Measurements from ENCODE around the gene MYOT. TPM values are rescaled to one million over a fixed set of nuclear protein-coding genes. Genes with fewer than 3 reads are reported as not detected.
"Not testable (repeated sequence)": the region's sequence is repeated elsewhere in the genome, so short reads cannot be mapped to it uniquely, and the experiment has no call there.

The MYOT gene
- polyA plus RNA-seq, 1 donor from 2014 or later = 0.94 TPM

- Mint-ChIP-seq H3K9me3 (no peaks in the 10 kb centered on the region), H3K4me1 (peaks cover 8 to 9% (median 9%) of the 10 kb centered on the region in 3 donors), H3K27me3 (no peaks in the 10 kb centered on the region), H3K27ac (no peak overlapping the region), H3K4me3 (no peak overlapping the region), H3K36me3 (peaks cover 5% of the 10 kb centered on the region)
These were observed 29.9 kb upstream of the MYOT start for GRCh38 chr5:137837491-137838394.

GRCh38 chr5:137838976-137839375 is 28.7 kb upstream of the MYOT start:
- Mint-ChIP-seq H3K9me3 (no peaks in the 10 kb centered on the region), H3K4me1 (peaks cover 8 to 10% (median 9%) of the 10 kb centered on the region in 3 donors), H3K4me3 (no peak overlapping the region)

GRCh38 chr5:137842296-137842695 is 25.4 kb upstream of the MYOT start:
- no peaks in the 10 kb centered on the region for H3K9me3 Mint-ChIP-seq
- H3K4me3 Mint-ChIP-seq = peak overlapping the region in 2 of 4 donors; percentile 11 to 48
- peaks cover 8 to 10% (median 9%) of the 10 kb centered on the region in 3 donors for H3K4me1 Mint-ChIP-seq
- H3K27ac Mint-ChIP-seq = peak overlapping the region in 1 of 3 donors; percentile 82
- no peaks in the 10 kb centered on the region for H3K36me3 Mint-ChIP-seq
- H3K27me3 Mint-ChIP-seq = no peaks in the 10 kb centered on the region

More at GRCh38 chr5:137838976-137839375, 28.7 kb upstream of the MYOT start:
- no peak overlapping the region for H3K27ac Mint-ChIP-seq
- H3K27me3 Mint-ChIP-seq = no peaks in the 10 kb centered on the region
- H3K36me3 Mint-ChIP-seq = peaks cover 5% of the 10 kb centered on the region

DNA sequence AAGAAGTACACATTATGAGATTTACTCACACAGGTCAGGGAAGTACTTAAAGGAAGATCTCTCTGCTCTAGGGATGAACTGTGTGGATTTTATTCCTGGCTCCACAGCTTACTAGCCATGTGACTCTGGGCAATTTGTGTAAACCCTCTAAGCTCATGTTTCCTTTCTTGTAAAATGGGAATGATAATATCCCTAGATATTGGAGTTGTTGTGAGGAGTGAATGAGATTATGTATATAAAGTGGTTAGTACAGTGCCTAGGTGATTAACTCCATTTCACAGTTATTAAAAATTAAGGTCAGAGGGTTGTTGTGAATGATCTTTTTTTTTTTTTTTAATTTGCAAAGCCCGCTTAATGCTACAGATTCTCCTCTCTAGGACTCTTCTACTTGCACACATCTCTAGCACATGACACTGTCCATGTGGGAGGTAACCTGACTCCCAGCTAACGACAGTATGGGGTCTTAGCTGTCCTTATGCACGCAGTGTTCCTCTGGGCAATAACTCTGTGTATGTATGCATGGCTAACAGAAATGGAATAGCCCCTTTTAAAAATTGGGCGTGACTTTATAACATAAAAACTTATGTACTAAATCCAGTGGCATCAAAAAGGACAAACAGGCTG is 23.9 kb upstream of the MYOT start:
- no peak overlapping the region for H3K27ac Mint-ChIP-seq
- no peaks in the 10 kb centered on the region for H3K27me3 Mint-ChIP-seq
- H3K9me3 Mint-ChIP-seq = no peaks in the 10 kb centered on the region
- peaks cover 8 to 15% (median 15%) of the 10 kb centered on the region in 3 donors for H3K4me1 Mint-ChIP-seq
- H3K36me3 Mint-ChIP-seq = peaks cover 2% of the 10 kb centered on the region
- H3K4me3 Mint-ChIP-seq = no peak overlapping the region

GRCh38 chr5:137845472-137845871 is 22.2 kb upstream of the MYOT start:
- H3K36me3 Mint-ChIP-seq = peaks cover 2% of the 10 kb centered on the region
- H3K27me3 Mint-ChIP-seq = no peaks in the 10 kb centered on the region
- peaks cover 8 to 15% (median 15%) of the 10 kb centered on the region in 3 donors for H3K4me1 Mint-ChIP-seq
- no peak overlapping the region for H3K4me3 Mint-ChIP-seq
- H3K27ac Mint-ChIP-seq = peak overlapping the region in 1 of 3 donors; percentile 31
- H3K9me3 Mint-ChIP-seq = no peaks in the 10 kb centered on the region

DNA sequence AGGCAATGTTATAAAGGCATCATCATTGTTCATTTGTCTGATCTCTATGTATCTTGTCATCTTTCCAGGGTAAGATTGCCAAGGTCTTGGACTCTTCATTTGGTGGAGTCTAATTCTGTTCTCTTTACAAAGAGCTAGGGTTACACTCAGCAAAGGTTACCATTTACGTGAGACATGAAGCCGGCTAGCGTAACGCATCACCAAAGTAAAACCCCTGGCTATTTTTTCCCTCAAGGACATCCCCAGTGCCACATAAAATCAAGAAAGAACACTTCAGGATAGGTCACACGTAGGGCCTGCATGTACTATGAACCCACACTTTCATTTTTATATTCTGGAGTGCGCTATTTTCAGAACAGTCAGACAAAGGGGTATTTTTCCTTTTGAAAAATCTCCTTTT is 20.0 kb upstream of the MYOT start:
- Mint-ChIP-seq H3K36me3 (peaks cover 2% of the 10 kb centered on the region), H3K9me3 (no peaks in the 10 kb centered on the region), H3K4me3 (peak overlapping the region in 1 of 4 donors; percentile 34), H3K27me3 (no peaks in the 10 kb centered on the region), H3K27ac (no peak overlapping the region), H3K4me1 (peaks cover under 1 to 10% (median 6%) of the 10 kb centered on the region in 3 donors)

DNA sequence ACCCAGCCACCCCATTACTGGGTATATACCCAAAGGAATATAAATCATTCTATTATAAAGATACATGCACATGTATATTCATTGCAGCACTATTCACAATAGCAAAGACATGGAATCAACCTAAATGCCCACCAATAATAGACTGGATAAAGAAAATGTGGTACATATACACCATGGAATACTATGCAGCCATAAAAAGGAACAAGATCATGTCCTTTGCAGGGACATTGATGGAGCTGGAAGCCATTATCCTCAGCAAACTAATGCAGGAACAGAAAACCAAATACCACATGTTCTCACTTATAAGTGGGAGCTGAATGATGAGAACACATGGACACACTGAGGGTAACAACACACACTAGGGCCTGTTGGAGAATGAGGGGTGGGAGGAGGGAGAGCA is 14.5 kb upstream of the MYOT start:
- H3K9me3 Mint-ChIP-seq, H3K36me3 Mint-ChIP-seq, H3K27ac Mint-ChIP-seq, H3K27me3 Mint-ChIP-seq, H3K4me3 Mint-ChIP-seq: not testable (repeated sequence)
- H3K4me1 Mint-ChIP-seq = peaks cover 7 to 24% (median 10%) of the 10 kb centered on the region in 3 donors

DNA sequence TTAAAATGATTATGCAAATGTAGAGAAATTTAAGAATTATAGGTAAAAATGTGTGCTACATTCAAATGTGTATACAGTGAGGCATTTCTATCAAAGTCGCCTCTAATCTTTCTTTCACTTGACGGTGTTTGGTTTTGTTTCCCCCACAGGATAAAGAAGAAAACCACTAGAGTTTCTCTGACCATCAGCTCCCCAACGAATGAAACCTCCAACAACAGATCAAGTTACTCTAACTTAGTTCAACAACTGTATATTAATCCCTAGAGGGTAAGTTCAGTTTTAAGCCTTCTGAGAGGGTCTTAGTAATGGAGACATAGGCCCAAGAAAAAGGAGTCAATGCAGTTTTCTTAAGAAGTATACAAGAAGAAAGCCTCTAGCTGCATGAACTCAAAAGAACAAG is 11.5 kb upstream of the MYOT start:
- Mint-ChIP-seq H3K27ac (no peak overlapping the region), H3K36me3 (no peaks in the 10 kb centered on the region), H3K4me1 (peaks cover 12 to 32% (median 14%) of the 10 kb centered on the region in 3 donors), H3K4me3 (peak overlapping the region in 1 of 4 donors; percentile 7), H3K27me3 (no peaks in the 10 kb centered on the region), H3K9me3 (peaks cover 0 to 6% (median 0%) of the 10 kb centered on the region in 3 donors)

- H3K4me3 Mint-ChIP-seq = peak overlapping the region in 1 of 4 donors; percentile 17
- peaks cover 14 to 36% (median 17%) of the 10 kb centered on the region in 3 donors for H3K4me1 Mint-ChIP-seq
- H3K9me3 Mint-ChIP-seq = peaks cover 0 to 6% (median 0%) of the 10 kb centered on the region in 3 donors
- H3K27me3 Mint-ChIP-seq = no peaks in the 10 kb centered on the region
- H3K27ac Mint-ChIP-seq = no peak overlapping the region
- no peaks in the 10 kb centered on the region for H3K36me3 Mint-ChIP-seq
These were observed 10.5 kb upstream of the MYOT start for GRCh38 chr5:137856916-137857862.

- H3K9me3 Mint-ChIP-seq = peaks cover 0 to under 1% (median 0%) of the 10 kb centered on the region in 3 donors
- H3K27me3 Mint-ChIP-seq = no peaks in the 10 kb centered on the region
- H3K4me3 Mint-ChIP-seq = peak overlapping the region in 3 of 4 donors; percentile 46 to 79 (median 51)
- peaks cover 14 to 33% (median 17%) of the 10 kb centered on the region in 3 donors for H3K4me1 Mint-ChIP-seq
- H3K27ac Mint-ChIP-seq = no peak overlapping the region
- no peaks in the 10 kb centered on the region for H3K36me3 Mint-ChIP-seq
These were observed 9.3 kb upstream of the MYOT start for GRCh38 chr5:137858223-137858916.

DNA sequence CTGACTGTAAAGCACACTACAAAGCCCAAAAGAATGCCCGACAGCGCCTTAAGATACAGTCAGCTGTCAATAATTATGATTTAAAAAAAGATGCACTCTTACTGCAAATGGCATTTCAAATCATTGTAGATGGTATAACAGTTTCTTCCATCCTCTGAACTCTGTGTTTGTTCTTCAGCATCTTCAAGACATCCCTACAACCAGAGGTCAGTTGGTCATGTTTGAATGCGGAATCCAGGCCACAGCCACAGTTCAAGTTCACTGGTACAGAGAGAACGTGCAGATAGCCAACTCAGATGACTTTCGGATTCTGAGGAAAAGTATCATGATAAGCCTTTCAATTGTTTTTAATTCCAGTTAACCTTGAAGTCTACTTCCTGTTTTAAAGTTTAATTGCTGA is 8.7 kb upstream of the MYOT start:
- Mint-ChIP-seq H3K27me3 (no peaks in the 10 kb centered on the region), H3K4me1 (peaks cover 14 to 33% (median 17%) of the 10 kb centered on the region in 3 donors), H3K9me3 (no peaks in the 10 kb centered on the region), H3K36me3 (no peaks in the 10 kb centered on the region), H3K27ac (no peak overlapping the region), H3K4me3 (no peak overlapping the region)

- no peaks in the 10 kb centered on the region for H3K27me3 Mint-ChIP-seq
- no peak overlapping the region for H3K4me3 Mint-ChIP-seq
- H3K4me1 Mint-ChIP-seq = peaks cover 11 to 21% (median 14%) of the 10 kb centered on the region in 3 donors
- no peak overlapping the region for H3K27ac Mint-ChIP-seq
- H3K9me3 Mint-ChIP-seq = no peaks in the 10 kb centered on the region
- H3K36me3 Mint-ChIP-seq = no peaks in the 10 kb centered on the region
These were observed 5.4 kb upstream of the MYOT start for GRCh38 chr5:137862251-137862650.

DNA sequence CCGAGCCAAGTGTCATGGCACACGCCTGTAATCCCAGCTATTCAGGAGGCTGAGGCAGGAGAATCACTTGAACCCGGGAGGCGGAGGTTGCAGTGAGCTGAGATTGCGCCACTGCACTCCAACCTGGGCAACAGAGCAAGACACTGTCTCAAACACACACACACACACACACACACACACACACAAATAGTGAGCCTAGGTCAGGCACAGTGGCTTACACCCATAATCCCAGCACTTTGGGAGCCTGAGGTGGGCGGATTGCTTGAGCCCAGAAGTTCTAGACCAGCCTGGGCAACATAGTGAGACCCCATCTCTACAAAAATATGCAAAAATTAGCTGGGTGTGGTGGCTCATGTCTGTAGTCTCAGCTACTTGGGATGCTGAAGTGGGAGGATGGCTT is 4.0 kb upstream of the MYOT start:
- not testable (repeated sequence) for H3K27ac Mint-ChIP-seq, H3K4me1 Mint-ChIP-seq, H3K27me3 Mint-ChIP-seq, H3K4me3 Mint-ChIP-seq, H3K36me3 Mint-ChIP-seq, H3K9me3 Mint-ChIP-seq

All from IgD-negative memory B cell (primary cell).